GM19455 (cell line): Measurements from ENCODE around the gene ACSF3.

Experiments used
- ATAC-seq: cut with Tn5 transposase; IDR thresholded peaks from one replicate; pipeline ENCODE4 v1.9.1; 2021; ENCODE audit not compliant: unreplicated experiment

ACSF3 gene

DNA sequence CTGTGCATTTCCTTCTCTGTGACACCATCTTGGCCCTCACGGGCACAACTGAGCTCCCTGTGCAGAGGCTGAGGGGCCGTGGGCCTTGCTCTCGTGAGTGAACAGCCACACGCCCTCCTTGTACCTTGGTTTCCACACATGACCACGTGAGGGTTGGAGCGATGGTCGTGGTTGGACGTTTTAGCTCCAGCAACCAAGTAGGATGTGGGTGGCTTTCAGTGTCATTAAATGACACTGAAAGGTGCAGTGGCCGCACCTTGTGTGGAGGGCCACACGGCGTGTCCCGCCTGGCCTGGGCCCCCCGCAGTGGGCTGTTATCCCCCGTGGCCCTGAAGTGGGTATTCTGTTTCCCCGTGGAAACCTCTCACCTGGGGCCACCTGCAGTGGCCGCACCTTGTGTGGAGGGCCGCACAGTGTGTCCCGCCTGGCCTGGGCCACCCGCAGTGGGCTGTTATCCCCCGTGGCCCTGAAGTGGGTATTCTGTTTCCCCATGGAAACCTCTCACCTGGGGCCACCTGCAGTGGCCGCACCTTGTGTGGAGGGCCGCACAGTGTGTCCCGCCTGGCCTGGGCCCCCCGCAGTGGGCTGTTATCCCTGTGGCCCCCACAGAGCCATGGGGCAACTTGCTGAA, 28.2 kb downstream of the ACSF3 start:
- no peak for ATAC-seq

DNA sequence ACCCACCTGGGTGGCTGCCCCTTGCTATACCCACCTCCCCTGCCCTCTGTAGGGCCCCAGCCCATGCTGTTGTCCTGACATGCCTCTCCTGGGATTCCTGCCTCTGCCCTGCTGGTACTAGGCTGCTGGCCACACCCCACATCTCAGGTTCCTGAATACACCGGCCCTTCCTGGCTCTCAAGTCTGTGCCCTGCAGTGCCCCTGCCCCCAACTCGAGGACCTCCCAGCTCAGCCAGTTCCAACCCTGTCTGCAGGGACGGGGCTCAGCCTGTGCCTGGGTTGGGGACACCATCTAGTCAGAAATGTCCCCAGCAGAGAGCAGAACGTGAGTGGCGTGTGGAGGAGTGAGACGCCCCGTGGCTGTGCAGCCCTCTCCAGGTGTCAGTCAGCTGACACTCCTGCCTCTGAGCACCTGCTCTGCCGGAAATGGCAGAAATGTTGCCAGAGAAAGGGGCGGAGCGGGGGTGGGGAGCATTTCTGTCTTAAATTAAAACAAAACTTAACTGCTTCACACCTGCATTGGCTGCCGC, 28.7 kb downstream of the ACSF3 start:
- ATAC-seq = no peak

DNA sequence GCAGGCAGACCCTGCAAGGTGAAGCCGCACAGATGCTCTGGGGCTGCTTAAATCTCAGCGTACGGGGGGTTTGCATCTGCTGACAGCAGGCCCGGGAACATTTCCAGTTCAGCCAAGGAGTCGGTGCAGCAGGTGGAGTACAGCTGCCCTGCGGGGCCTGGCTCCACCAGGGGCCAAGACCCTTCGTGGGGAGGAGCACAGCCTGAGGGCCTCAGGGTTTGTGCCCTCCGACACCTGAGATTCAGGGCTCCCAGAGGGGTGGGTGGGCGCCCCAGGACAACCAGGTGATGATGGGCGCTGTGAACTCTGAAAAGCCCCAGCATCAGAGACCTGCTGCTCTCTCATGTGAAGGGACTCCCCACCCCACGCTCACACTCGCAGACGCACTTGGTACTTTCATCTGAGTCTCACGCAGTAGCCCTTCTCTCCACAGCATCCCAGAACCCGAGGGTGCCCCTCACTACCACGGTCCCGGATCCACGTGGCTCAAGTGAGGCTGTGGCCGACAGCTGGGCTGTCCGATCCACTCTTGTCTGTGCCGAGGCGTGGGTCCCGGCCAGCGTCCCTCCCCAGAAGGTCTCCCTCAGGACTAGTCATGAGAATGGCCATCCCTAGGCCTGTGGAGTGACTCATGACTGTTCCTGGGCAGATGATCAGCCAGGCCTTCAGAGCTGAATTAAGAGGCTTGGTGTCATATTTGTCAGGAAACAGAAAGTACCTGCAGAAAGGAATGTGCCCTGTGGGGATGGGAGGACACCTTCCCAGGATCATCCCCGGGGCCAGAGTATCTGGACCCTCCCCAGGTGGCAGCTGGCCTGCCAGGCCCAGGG, 29.6 kb downstream of the ACSF3 start:
- ATAC-seq = no peak

DNA sequence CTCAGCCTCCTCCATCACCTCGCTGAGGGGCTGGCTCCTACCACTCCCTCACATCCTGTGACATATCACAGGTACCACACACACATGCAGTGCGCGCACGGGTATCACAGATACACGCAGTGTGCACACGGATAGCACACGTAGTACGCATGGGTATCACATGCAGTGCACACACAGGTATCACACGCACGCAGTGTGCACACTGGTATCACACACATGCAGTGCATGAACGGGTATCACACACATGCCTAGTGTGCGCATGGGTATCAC, 30.1 kb downstream of the ACSF3 start:
- no peak for ATAC-seq

DNA sequence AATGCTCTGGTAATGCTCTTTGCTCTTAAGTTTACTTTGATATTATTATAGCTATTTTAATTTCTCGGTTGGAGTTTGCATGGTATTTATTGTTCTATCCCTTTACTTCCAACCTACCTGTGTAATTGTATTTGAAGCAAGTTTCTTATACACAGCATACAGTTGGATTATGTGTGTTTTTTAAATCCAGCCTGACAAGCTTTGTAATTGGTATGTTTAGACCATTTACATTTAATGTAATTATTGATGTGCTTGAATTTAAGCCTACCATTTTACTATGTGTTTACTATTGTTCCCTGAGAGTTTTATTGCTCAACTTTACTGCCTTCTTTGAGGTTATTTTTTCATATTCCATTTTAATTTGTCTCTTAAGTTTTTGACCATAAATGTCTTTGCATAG, 35.7 kb downstream of the ACSF3 start:
- no peak for ATAC-seq

DNA sequence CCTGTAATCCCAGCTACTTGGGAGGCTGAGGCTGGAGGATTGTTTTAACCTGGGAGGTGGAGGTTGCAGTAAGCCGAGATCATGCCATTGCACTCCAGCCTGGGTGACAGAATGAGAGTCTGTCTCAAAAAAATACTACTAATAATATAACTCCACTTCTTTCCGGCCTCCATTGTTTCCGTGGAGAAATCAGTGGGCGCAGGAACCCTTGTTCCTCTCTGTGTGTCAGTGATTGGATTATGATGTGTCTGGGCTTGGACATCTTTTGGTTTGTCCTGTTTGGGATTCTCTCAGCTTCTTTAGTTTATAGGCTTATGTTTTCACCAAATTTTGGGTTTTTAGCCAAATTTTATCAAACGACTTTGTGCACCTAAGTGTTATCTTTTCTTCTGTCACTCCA, 36.8 kb downstream of the ACSF3 start:
- ATAC-seq = no peak

DNA sequence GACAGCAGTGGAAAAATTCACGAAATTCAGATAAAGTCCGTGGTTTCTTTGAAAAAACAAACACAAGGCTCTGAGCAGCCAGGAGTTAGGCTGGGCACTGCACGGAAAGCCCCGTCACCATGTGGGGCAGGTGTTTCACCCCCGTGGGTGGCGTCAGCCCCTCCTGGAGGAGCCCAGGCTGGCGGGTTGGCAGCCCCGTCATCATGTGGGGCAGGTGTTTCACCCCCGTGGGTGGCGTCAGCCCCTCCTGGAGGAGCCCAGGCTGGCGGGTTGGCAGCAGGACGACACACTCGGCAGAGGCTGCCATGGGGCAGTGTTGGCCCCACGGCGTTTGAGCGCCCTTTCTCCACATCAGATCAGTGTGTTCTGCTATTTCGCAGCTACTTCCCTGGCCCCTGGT, 38.1 kb downstream of the ACSF3 start:
- ATAC-seq = no peak

DNA sequence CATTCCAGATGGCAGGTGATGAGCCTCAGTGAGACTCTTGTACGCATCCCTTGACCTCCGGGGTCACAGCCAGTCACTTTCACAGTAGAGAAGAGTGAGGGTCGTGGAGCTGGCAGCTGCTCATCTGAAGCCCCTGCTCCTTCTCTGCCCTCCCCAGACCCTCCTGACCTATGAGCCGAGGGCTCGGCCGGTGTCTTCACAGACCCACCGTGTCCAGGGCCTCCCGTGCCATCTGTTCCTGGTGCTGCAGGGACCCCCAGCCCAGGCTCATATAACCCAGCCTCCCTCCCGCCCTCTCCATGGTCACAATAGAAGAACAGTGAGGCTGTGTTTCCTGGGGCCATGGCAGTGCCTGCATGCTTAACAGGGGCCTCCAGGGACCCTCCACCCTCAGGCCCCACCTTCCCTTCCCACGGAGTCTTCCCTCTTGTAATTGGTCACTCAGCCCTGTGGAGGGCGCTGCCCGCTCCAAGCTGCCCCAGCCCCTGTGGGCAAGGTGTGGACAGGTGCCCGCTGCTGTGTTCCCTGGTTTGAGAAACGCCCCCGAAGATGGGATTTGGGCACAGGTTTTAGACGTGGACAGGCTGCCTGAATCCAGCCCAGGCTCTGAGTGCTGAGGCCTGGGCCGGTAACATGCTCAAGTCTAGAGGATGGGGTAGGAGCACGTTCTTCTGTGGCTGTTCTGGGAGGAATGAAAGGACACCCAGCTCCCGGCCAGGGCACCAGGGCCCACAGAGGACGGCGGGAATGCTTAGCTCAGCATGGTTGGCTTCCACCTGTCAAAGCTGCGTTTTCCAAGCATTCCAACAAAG, 38.7 kb downstream of the ACSF3 start:
- ATAC-seq = no peak

DNA sequence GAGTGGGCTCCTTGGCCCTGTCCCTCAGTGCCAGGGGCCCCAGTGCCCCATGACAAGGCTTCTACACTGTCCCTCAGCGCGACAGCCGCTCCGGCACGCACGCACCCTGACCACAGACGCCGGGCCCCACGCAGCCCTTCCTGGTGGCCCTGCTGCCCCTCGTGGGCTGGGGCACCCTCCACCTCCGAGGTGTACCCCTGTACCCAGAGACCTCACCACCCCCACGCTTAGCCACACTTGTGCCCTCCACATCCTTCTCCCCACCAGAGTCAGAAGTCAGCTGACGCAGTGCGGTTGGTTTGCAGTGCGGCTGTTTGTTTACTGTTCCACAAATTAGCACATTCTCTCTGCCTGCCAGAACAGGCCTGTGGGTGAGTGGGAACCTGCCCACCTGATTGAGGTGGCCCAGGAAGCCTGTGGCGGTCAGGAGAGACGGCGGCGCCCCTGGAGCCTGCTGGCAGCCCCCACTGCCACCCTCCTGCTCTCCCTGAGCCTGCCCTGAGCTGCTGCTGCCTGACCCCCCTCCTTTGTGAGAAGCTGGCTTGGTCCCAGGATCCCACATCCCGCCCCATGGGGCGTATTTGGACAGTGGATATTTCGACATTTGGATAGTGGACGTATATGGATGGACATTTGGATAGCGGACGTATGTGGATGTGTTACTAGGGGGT, 39.9 kb downstream of the ACSF3 start:
- no peak for ATAC-seq

DNA sequence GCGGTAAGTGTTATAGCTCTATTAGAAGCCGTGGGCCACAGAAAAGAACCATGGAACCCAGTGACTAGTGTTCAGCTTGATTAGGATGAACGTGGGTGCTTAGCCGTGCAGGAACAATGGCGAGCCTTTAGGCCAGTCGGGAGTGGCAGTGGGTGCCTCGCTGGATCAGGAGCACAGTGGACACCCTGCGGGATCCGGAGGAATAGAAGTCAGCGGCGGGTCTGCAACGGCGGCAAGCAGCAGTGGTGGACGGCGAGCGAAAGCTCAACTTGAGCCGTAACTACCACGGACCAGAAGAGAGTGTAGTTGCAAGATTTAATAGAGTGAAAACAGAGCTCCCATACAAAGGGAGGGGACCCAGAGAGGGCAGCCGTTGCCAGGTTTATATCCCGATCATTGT, 40.6 kb downstream of the ACSF3 start:
- ATAC-seq = no peak

DNA sequence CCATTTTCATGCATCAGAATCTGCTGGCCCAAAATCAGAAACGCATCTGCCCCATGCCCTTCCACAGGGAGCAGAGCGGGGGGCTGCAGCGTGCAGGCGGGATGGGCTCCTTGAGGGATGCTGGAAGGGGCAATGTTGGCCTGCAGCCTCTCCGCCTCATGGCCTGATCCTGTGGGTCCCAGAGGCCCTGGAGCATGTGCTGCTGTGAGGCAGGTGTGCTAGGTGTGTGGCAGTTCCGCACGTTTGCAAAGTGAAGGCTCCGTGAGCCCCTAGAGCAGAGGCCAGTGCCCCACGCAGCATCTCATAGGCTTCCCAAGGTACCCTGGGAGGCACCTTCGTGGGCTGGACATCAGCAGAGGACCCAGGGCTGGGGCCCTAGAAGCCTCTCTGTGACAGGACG, 41.5 kb downstream of the ACSF3 start:
- no peak for ATAC-seq

DNA sequence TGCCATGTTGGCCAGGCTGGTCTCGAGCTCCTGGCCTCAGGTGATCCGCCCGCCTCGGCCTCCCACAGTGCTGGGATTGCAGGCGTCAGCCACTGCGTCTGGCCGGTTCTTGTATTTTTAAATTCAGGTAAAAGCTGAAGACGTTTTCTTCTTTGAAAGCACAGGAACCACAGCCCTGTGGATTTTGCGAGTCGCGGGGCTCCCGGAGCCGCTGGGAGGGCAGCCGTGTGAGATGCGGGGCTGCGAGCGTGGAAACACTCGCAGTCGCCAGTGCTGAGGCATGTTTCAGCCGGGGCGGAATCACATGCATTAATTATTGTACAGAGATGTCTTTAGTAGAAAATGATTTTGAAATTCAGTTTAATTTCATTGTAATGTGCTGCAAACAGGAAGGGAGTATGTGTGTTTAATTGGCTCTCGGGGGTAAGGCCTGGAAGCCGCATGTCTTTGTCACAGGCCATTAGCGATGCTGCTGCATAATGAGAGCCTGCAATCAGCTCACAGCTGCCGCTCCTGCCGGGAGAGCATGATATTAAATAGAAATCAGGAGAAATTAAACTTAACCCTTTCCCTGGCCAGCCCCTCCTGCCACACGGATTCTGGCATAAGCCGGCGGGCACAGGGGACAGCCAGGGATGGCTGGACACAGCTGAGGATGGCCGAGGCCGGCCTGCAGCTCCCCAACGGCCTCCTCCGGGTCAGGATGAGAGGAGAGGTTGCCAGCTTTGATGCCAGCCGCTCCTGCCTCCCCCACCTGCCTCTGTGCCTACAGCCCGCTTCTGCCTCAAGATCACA, 42.5 kb downstream of the ACSF3 start:
- ATAC-seq = no peak

DNA sequence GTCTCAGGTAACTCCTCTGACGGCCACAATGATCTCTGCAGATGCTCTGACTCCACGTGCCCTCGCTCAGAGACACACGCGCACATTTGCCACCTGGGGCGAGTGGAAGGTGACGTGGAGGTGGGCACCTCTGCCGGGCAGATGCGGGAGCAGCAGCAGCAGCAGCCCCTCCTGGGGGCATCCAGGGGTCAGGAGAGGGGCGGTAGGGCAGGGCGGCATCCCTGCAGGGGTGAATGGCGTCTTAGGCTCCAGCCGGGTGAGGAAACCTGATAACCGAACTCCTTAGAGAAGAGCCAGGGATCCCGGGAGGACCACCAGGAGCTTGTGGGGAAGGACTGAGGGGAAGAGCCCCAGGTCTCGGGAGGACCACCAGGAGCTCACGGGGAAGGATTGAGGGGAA, 43.3 kb downstream of the ACSF3 start:
- ATAC-seq = no peak

DNA sequence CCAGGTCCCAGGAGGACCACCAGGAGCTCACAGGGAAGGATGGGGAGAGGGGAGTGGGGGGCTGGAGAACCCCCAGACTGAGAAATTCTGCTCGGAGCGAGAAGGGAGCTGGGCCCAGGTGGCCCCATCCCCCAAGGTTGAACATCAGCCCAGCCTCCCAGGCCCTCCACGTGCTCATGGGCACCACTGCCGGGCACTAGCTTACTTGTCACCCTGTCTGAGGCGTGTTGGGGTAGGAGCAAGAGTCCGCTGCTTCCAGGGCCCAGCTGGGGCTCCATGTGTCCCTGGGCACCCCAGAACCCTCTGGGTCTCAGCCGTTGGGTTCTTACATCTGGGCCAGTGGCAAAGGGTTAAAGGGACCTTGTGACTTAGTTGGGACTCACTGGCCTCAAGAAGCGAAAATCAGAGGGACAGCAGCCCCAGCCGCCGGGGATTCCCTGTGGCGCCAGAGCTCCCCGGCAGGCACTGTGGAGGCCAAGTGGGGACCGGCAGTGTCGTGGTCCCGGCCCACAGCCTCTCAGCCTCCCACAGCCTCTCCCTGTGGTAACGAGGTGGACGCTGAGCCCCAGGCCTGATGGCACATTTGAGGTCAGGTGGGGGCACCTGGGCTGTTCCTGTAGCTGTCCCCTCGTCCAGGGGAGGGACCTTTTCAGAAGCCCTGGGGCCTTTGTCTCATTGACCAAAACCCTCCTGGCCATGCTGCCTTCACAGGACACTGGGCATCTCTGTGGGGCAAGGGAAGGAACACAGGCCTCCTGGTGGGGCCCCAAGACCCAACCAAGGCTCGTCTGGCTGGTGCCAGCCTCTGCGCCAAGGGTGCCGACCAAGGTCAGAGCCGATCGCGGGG, 44.2 kb downstream of the ACSF3 start:
- no peak for ATAC-seq

DNA sequence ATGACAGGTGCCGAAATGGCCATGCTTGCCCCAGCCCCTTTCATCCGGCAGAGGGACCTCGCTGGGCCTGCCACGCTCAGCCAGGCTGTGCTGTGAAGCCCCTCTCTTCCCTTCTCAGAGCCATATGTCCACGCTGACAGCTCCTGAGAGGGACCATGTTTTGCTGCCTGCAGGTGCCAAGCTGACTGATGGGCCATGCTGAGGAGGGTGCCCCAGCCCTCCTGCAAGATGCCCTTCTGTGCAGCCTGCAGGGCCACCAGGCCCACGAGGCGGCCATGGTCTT, 44.8 kb downstream of the ACSF3 start:
- no peak for ATAC-seq

DNA sequence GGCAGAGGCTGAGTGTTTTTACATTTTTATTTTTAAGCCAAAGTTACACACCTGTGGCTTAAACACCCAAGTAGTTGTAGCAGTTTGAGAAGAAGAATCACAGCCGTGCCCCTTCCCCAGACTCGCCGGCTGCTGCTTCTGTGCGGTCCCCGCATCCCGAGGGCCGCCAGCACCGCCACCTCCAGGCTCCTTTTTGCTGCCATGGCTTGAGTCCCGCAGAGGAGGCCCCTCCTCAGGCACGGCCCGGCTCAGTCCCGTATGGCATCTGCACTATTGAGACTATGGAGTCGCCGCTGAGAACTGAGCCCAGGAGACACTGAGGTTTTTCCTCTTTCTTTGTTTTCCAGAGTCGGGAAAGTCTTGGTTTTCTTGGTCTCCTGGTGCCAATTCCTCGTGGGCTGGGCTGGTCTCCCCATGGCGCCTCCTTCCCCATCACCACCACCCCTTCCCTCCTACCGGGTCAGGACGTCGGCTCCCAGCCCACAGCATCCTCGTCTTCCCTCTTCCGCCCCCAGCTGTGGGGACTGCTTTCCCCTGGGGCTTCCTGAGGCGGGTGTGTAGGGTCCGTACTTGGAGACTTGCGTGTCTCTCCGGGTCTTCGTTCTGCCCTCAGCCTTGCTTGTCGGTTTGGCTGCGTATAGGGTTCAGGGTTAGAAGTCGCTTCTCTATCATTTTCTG, 45.3 kb downstream of the ACSF3 start:
- ATAC-seq = no peak

DNA sequence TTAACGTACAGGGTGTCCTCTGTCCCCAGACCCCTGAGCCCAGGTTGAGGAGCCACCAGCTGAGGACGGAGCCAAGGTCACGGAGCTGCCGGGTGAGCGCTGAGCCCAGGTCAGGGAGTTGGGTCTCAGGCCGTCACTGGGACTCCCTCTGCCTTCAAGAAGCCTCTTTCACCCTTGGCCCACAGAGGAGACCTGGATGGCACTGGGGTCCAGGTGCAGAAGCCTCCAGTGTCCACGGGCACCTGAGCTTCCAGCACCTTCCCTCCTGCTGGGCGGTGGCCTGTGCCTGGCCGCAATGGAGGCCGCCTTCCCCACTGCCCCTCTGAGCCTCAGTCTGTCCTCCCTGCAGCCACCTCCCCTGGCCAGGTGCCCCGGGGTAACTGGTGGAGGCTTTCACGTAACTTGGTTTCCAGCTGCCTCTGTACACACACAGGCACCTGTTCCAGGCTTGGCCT, 46.3 kb downstream of the ACSF3 start:
- no peak for ATAC-seq

DNA sequence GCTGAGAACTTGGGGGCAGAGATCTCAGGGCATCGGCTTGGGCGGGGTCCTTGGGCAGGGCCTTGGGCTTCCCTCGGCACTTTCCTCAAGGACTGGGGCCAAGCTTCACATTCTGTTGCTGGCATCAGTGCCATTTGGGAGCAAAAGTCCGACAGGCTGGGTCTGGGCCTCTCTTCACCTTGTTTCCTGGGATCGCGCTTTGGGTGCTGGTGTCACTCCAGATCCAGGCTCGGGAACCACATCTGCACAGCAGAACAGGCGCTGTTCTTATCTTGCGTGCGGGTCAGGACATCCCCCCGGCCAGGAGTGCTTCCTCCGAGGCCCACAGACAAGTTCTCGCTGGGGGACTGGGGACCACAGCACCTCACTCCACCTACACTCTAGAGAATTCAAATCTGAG, 46.7 kb downstream of the ACSF3 start:
- no peak for ATAC-seq
